Brain microvascular endothelial cell (primary cell): ENCODE results near the gene MYO3B.
"Not testable (repeated sequence)": the region's sequence is repeated elsewhere in the genome, so short reads cannot be mapped to it uniquely, and the experiment has no call there.

Experiments used
- DNase-seq: peaks from one replicate; pipeline ENCODE4 v3.0.0-alpha.2; 2020
- H3K27ac ChIP-seq: fragments of 250-450 bp; sonication (Bioruptor Pico); 2 replicates; pipeline ENCODE4 v1.5.1; 2020; ENCODE audit warnings: mild to moderate bottlenecking, moderate library complexity
- H3K27me3 ChIP-seq: fragments of 250-450 bp; sonication (Bioruptor Pico); replicated peaks from 2 replicates; pipeline ENCODE4 v1.5.1; 2020; ENCODE audit warnings: mild to moderate bottlenecking
- H3K36me3 ChIP-seq: fragments of 250-450 bp; sonication (Bioruptor Pico); replicated peaks from 2 replicates; pipeline ENCODE4 v1.5.1; 2020; ENCODE audit warnings: mild to moderate bottlenecking
- H3K4me3 ChIP-seq: 2 replicates; pipeline ENCODE4 v1.5.1; 2011; ENCODE audit warnings: low read depth, mild to moderate bottlenecking, control low read depth, low read length, moderate library complexity
- in situ Hi-C: cut with HindIII; loops from 2 replicates; pipeline ENCODE4 v1.10.0; 2017; ENCODE audit warnings: low sequenced_read_pairs, low pct_ligation_motif_present
- TF ChIP-seq, protein P1 (sequence below): IDR thresholded peaks from 2 replicates; pipeline ENCODE4 v1.5.1; 2011; ENCODE audit warnings: low read depth, mild to moderate bottlenecking, moderate library complexity, low read length, control low read depth, inconsistent platforms; ENCODE audit errors: missing control alignments

MYO3B gene

GRCh38 chr2:170276056-170276455, 98.1 kb downstream of the MYO3B start:
- no peaks in the 10 kb centered on the region for H3K27me3 ChIP-seq
- in situ Hi-C loops, result no loop called here
- DNase-seq, result no peak
- H3K4me3 ChIP-seq, result no peak overlapping the region
- no peaks in the 10 kb centered on the region for H3K36me3 ChIP-seq
- H3K27ac ChIP-seq, result no peak overlapping the region
- TF ChIP-seq, protein P1, sequence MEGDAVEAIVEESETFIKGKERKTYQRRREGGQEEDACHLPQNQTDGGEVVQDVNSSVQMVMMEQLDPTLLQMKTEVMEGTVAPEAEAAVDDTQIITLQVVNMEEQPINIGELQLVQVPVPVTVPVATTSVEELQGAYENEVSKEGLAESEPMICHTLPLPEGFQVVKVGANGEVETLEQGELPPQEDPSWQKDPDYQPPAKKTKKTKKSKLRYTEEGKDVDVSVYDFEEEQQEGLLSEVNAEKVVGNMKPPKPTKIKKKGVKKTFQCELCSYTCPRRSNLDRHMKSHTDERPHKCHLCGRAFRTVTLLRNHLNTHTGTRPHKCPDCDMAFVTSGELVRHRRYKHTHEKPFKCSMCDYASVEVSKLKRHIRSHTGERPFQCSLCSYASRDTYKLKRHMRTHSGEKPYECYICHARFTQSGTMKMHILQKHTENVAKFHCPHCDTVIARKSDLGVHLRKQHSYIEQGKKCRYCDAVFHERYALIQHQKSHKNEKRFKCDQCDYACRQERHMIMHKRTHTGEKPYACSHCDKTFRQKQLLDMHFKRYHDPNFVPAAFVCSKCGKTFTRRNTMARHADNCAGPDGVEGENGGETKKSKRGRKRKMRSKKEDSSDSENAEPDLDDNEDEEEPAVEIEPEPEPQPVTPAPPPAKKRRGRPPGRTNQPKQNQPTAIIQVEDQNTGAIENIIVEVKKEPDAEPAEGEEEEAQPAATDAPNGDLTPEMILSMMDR, result no peak

- TF ChIP-seq, protein P1, result no peak
- in situ Hi-C loops, result no loop called here
- DNase-seq, result no peak
- no peak overlapping the region for H3K27ac ChIP-seq
- no peaks in the 10 kb centered on the region for H3K27me3 ChIP-seq
- H3K36me3 ChIP-seq, result no peaks in the 10 kb centered on the region
- H3K4me3 ChIP-seq, result no peak overlapping the region
Measured at GRCh38 chr2:170276925-170277629, 99.1 kb downstream of the MYO3B start.

DNA sequence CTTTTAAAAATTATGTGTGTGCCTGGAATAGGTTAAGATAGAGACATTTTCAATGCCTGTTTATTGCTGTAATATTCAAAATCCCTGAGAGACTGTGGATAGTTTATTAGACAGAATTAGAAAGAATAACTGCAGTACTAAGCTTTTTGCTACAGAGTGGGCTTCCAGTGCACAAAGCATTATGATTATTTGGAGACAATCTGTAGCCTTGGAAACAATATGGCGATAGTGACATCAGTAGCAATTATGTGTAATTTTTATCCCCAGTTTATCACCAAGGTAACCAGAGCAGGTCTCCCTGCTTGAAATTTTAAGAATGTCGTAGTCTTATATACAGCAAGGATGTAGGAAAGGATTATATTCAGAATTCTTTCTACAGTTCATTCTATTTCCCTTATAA, 100.0 kb downstream of the MYO3B start:
- H3K36me3 ChIP-seq, result no peaks in the 10 kb centered on the region
- in situ Hi-C loops, result no loop called here
- TF ChIP-seq, protein P1, result no peak
- H3K4me3 ChIP-seq, result no peak overlapping the region
- no peak for DNase-seq
- H3K27ac ChIP-seq, result no peak overlapping the region
- no peaks in the 10 kb centered on the region for H3K27me3 ChIP-seq

DNA sequence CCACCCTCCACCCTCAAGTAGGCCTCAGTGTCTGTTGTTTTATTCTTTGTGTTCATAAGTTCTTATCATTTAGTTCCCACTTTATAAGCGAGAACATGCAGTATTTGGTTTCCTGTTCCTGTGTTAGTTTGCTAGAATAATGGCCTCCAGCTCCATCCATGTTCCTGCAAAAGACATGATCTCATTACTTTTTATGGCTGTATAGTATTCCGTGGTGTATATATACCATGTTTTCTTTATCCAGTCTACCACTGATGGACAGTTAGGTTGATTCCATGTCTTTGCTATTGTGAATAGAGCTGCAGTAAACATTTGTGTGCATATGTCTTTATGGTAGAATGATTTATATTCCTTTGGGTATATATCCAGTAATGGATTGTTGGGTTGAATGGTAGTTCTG, 101.7 kb downstream of the MYO3B start:
- H3K27ac ChIP-seq, H3K36me3 ChIP-seq, DNase-seq, in situ Hi-C loops, H3K27me3 ChIP-seq, H3K4me3 ChIP-seq: not testable (repeated sequence)

- TF ChIP-seq, protein P1, result no peak
- no peaks in the 10 kb centered on the region for H3K27me3 ChIP-seq
- DNase-seq, result no peak
- H3K36me3 ChIP-seq, result no peaks in the 10 kb centered on the region
- in situ Hi-C loops, result no loop called here
- H3K27ac ChIP-seq, result no peak overlapping the region
- H3K4me3 ChIP-seq, result no peak overlapping the region
Measured at GRCh38 chr2:170282851-170283250, 104.9 kb downstream of the MYO3B start.

GRCh38 chr2:170284205-170284604, 106.3 kb downstream of the MYO3B start:
- in situ Hi-C loops, result no loop called here
- TF ChIP-seq, protein P1, result no peak
- no peak overlapping the region for H3K4me3 ChIP-seq
- no peaks in the 10 kb centered on the region for H3K27me3 ChIP-seq
- H3K27ac ChIP-seq, result no peak overlapping the region
- no peak for DNase-seq
- no peaks in the 10 kb centered on the region for H3K36me3 ChIP-seq
